Smooth muscle cell (in vitro differentiated cells): ENCODE measurements around the gene CCDC142. TPM values are rescaled to one million over a fixed set of nuclear protein-coding genes. Genes with fewer than 3 reads are reported as not detected.
A peak's percentile ranks its signal among the peaks of the same experiment; 100 is the strongest.

Source experiments
- DNase-seq: peaks from one replicate; lab custom pipeline; 2025; ENCODE audit not compliant: unreplicated experiment; lab: John Stamatoyannopoulos, UW
- H2AFZ ChIP-seq: fragments of 200-600 bp; sonication (generic); 2 replicates; pipeline ENCODE4 v1.6.0; 2016; ENCODE audit warnings: antibody characterized with exemption, low read depth, mild to moderate bottlenecking
- H3F3A ChIP-seq: fragments of 200-600 bp; sonication (generic); 2 replicates; pipeline ENCODE4 v1.6.0; 2017; ENCODE audit warnings: antibody characterized with exemption, low read depth
- H3K27ac ChIP-seq: fragments of 200-600 bp; sonication (generic); 2 replicates; pipeline ENCODE4 v1.5.1; 2016; ENCODE audit warnings: low read depth, mild to moderate bottlenecking
- H3K27me3 ChIP-seq: fragments of 200-600 bp; sonication (generic); 2 replicates; pipeline ENCODE4 v1.6.1; 2016; ENCODE audit warnings: low read depth, mild to moderate bottlenecking
- H3K36me3 ChIP-seq: fragments of 200-600 bp; sonication (generic); 2 replicates; pipeline ENCODE4 v1.5.1; 2016; ENCODE audit warnings: low read depth
- H3K4me1 ChIP-seq: fragments of 200-600 bp; sonication (generic); 2 replicates; pipeline ENCODE4 v1.5.1; 2016; ENCODE audit warnings: low read depth
- H3K4me2 ChIP-seq: fragments of 200-600 bp; sonication (generic); 2 replicates; pipeline ENCODE4 v1.6.0; 2016; ENCODE audit warnings: mild to moderate bottlenecking
- H3K4me3 ChIP-seq: fragments of 200-600 bp; sonication (generic); 2 replicates; pipeline ENCODE4 v1.5.1; 2016; ENCODE audit warnings: mild to moderate bottlenecking
- H3K79me2 ChIP-seq: fragments of 200-600 bp; sonication (generic); 2 replicates; pipeline ENCODE4 v1.6.0; 2016; ENCODE audit warnings: low read depth, mild to moderate bottlenecking
- H3K9ac ChIP-seq: fragments of 200-600 bp; sonication (generic); 2 replicates; pipeline ENCODE4 v1.6.0; 2016; ENCODE audit warnings: low read depth
- H3K9me3 ChIP-seq: fragments of 200-600 bp; sonication (generic); replicated peaks from 2 replicates; pipeline ENCODE4 v1.5.1; 2016; ENCODE audit warnings: low read depth
- H4K20me1 ChIP-seq: fragments of 200-600 bp; sonication (generic); 2 replicates; pipeline ENCODE4 v1.6.0; 2016; ENCODE audit warnings: low read depth
- CTCF ChIP-seq: fragments of 200-600 bp; sonication (generic); IDR thresholded peaks from 2 replicates; pipeline ENCODE4 v1.5.1; 2017; ENCODE audit warnings: borderline replicate concordance, mild to moderate bottlenecking, antibody characterized with exemption; ENCODE audit not compliant: insufficient read depth, poor library complexity, severe bottlenecking
- WGBS: methylation state at CpG from one replicate; pipeline ENCODE4 v1.1.7; 2016; ENCODE audit warnings: low lambda C conversion rate; 5-methylcytosine and 5-hydroxymethylcytosine counted together
- polyA plus RNA-seq: library from polyadenylated mRNA; unstranded; fragments of >200 nt; fragmentation: Nextera tagmentation; extraction: Ambion mirVana; gene quantifications from 2 replicates; pipeline ENCODE4 v1.2.1, GENCODE V29; 2016
- total RNA-seq: library from RNA; depleted of rRNA; stranded (reverse); fragments of >200 nt; gene quantifications from 2 replicates; pipeline ENCODE4 v1.2.3, GENCODE V29; 2014

Gene CCDC142
- total and polyA plus RNA-seq, 2 experiments from 2014 or later, result 5.5 to 7.7 TPM

- Histone ChIP-seq H3K9me3 (no peaks in the 10 kb centered on the region), H4K20me1 (peaks cover 49% of the 10 kb centered on the region), H3K27ac (peak overlapping the region; percentile 93), H2AFZ (no peak overlapping the region), H3K27me3 (no peaks in the 10 kb centered on the region), H3K79me2 (peaks cover 56% of the 10 kb centered on the region), H3K4me1 (peaks cover 30% of the 10 kb centered on the region), H3K36me3 (no peaks in the 10 kb centered on the region), H3F3A (peaks cover 15% of the 10 kb centered on the region), H3K4me3 (peak overlapping the region; percentile 61), H3K4me2 (peak overlapping the region; percentile 96), H3K9ac (peak overlapping the region; percentile 82)
- 9% methylated on average over 14 of the region's 14 CpGs for WGBS
- TF ChIP-seq CTCF, result no peak
- DNase-seq, result peak; percentile 60
Observed at GRCh38 chr2:74439803-74440377, 42.9 kb downstream of the CCDC142 start.

GRCh38 chr2:74439373-74439772, 43.4 kb downstream of the CCDC142 start:
- WGBS, result 57% methylated on average over 3 of the region's 3 CpGs

GRCh38 chr2:74438248-74438647, 44.5 kb downstream of the CCDC142 start:
- peaks cover 15% of the 10 kb centered on the region for H3F3A ChIP-seq
- H2AFZ ChIP-seq, result no peak overlapping the region
- H3K27me3 ChIP-seq, result no peaks in the 10 kb centered on the region
- no peaks in the 10 kb centered on the region for H3K9me3 ChIP-seq
- H3K36me3 ChIP-seq, result no peaks in the 10 kb centered on the region
- 100% methylated on average over 1 of the region's 1 CpG for WGBS
- H3K9ac ChIP-seq, result no peak overlapping the region
- no peak for DNase-seq
- H3K4me1 ChIP-seq, result peaks cover 30% of the 10 kb centered on the region
- peaks cover 73% of the 10 kb centered on the region for H3K79me2 ChIP-seq
- peaks cover 64% of the 10 kb centered on the region for H4K20me1 ChIP-seq
- H3K4me2 ChIP-seq, result peak overlapping the region; percentile 96
- TF ChIP-seq CTCF, result no peak
- peak overlapping the region; percentile 61 for H3K4me3 ChIP-seq
- H3K27ac ChIP-seq, result peak overlapping the region; percentile 93

More at GRCh38 chr2:74439373-74439772, 43.4 kb downstream of the CCDC142 start:
- Histone ChIP-seq H3K9ac (peak overlapping the region; percentile 82), H2AFZ (no peak overlapping the region), H3K4me3 (peak overlapping the region; percentile 61), H3K4me2 (peak overlapping the region; percentile 96), H4K20me1 (peaks cover 54% of the 10 kb centered on the region), H3K4me1 (peaks cover 30% of the 10 kb centered on the region), H3K27ac (peak overlapping the region; percentile 93), H3K27me3 (no peaks in the 10 kb centered on the region), H3K36me3 (no peaks in the 10 kb centered on the region), H3K9me3 (no peaks in the 10 kb centered on the region), H3K79me2 (peaks cover 62% of the 10 kb centered on the region), H3F3A (peaks cover 15% of the 10 kb centered on the region)
- DNase-seq, result no peak
- TF ChIP-seq CTCF, result no peak
